ENCODE measurements around the gene TTC12. TPM values are rescaled to one million over a fixed set of nuclear protein-coding genes. Genes with fewer than 3 reads are reported as not detected.

The TTC12 gene
- total RNA-seq, 1 experiment from 2014 or later: 19.4 TPM

DNA sequence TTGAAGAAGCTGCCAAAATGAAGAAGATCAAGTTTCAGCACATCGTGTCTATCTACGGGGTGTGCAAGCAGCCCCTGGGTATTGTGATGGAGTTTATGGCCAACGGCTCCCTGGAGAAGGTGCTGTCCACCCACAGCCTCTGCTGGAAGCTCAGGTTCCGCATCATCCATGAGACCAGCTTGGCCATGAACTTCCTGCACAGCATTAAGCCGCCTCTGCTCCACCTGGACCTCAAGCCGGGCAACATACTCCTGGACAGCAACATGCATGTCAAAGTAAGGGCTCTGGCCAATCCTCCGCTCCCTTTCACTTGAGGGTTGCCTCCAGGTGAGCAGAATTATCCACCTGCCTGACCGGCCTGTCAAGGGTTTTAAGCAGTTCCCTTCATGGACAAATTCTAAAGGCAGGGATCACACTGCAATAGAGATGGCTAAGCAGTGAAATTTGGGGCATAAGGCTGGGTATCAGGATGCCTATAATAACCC, 79.2 kb downstream of the TTC12 start:
- BruUV-seq (replicated peaks): no TSS peak
- intact Hi-C loops (cut with micrococcal nuclease; ENCODE audit: unreplicated experiment): no loop called here
- Histone ChIP-seq H3K4me1 (no peaks in the 10 kb centered on the region), H3K36me3 (ENCODE audit: control insufficient read depth, insufficient read depth, low read length) (no peaks in the 10 kb centered on the region), H3K4me3 (ENCODE audit: low read depth, low read length) (no peak overlapping the region), H3K27me3 (replicated peaks; ENCODE audit: control insufficient read depth, insufficient read depth, low read length) (no peaks in the 10 kb centered on the region; the same call in 1 of the 2 replicates), H3K9me3 (no peaks in the 10 kb centered on the region)
- H3K36me3 Mint-ChIP-seq (ENCODE audit: insufficient read depth, unreplicated experiment): no peaks in the 10 kb centered on the region
- H3K27me3 Mint-ChIP-seq (ENCODE audit: insufficient read depth, unreplicated experiment): no peaks in the 10 kb centered on the region
- H3K9me3 Mint-ChIP-seq (ENCODE audit: unreplicated experiment): no peaks in the 10 kb centered on the region
- POLR2A ChIA-PET: no interaction called here
- H3K4me1 Mint-ChIP-seq (ENCODE audit: low read depth, unreplicated experiment): no peaks in the 10 kb centered on the region
- TF ChIP-seq, protein P1, sequence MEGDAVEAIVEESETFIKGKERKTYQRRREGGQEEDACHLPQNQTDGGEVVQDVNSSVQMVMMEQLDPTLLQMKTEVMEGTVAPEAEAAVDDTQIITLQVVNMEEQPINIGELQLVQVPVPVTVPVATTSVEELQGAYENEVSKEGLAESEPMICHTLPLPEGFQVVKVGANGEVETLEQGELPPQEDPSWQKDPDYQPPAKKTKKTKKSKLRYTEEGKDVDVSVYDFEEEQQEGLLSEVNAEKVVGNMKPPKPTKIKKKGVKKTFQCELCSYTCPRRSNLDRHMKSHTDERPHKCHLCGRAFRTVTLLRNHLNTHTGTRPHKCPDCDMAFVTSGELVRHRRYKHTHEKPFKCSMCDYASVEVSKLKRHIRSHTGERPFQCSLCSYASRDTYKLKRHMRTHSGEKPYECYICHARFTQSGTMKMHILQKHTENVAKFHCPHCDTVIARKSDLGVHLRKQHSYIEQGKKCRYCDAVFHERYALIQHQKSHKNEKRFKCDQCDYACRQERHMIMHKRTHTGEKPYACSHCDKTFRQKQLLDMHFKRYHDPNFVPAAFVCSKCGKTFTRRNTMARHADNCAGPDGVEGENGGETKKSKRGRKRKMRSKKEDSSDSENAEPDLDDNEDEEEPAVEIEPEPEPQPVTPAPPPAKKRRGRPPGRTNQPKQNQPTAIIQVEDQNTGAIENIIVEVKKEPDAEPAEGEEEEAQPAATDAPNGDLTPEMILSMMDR (IDR thresholded peaks at IDR 0.05; ENCODE audit: insufficient read depth in 1 of 2, low read depth in 1 of 2, low read length in 1 of 2, severe bottlenecking in 1 of 2, unreplicated experiment in 1 of 2): no peak
- CTCF ChIA-PET: no interaction called here
- DNase-seq: no peak
- no peak overlapping the region for H3K4me3 Mint-ChIP-seq (ENCODE audit: unreplicated experiment)
- no peak overlapping the region for H3K27ac Mint-ChIP-seq (ENCODE audit: unreplicated experiment)

DNA sequence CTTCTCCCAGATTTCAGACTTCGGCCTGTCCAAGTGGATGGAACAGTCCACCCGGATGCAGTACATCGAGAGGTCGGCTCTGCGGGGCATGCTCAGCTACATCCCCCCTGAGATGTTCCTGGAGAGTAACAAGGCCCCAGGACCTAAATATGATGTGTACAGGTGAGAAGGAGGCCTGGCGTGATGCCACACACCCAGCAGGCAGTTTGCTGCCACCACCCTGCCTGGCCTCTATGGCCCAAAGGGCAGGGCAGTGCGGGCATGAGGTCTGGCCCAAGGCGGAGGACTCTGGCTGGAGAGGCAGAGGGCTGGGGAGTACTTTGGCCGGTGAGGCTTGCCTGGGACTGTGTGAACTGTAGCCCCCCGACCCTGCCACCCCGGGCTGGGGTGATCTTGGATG, 80.5 kb downstream of the TTC12 start:
- Mint-ChIP-seq H3K36me3 (ENCODE audit: insufficient read depth, unreplicated experiment) (no peaks in the 10 kb centered on the region), H3K9me3 (ENCODE audit: unreplicated experiment) (no peaks in the 10 kb centered on the region), H3K27me3 (ENCODE audit: insufficient read depth, unreplicated experiment) (no peaks in the 10 kb centered on the region), H3K4me1 (ENCODE audit: low read depth, unreplicated experiment) (no peaks in the 10 kb centered on the region), H3K4me3 (ENCODE audit: unreplicated experiment) (no peak overlapping the region), H3K27ac (ENCODE audit: unreplicated experiment) (no peak overlapping the region)
- no peak for DNase-seq
- Histone ChIP-seq H3K36me3 (ENCODE audit: control insufficient read depth, insufficient read depth, low read length) (no peaks in the 10 kb centered on the region), H3K4me3 (ENCODE audit: low read depth, low read length) (no peak overlapping the region), H3K27me3 (replicated peaks; ENCODE audit: control insufficient read depth, insufficient read depth, low read length) (no peaks in the 10 kb centered on the region; the same call in 1 of the 2 replicates), H3K9me3 (no peaks in the 10 kb centered on the region), H3K4me1 (no peaks in the 10 kb centered on the region)
- intact Hi-C loops (cut with micrococcal nuclease; ENCODE audit: unreplicated experiment): no loop called here
- POLR2A ChIA-PET: no interaction called here
- CTCF ChIA-PET: no interaction called here
- no TSS peak for BruUV-seq (replicated peaks)
- TF ChIP-seq, protein P1 (IDR thresholded peaks at IDR 0.05; ENCODE audit: insufficient read depth in 1 of 2, low read depth in 1 of 2, low read length in 1 of 2, severe bottlenecking in 1 of 2, unreplicated experiment in 1 of 2): no peak

DNA sequence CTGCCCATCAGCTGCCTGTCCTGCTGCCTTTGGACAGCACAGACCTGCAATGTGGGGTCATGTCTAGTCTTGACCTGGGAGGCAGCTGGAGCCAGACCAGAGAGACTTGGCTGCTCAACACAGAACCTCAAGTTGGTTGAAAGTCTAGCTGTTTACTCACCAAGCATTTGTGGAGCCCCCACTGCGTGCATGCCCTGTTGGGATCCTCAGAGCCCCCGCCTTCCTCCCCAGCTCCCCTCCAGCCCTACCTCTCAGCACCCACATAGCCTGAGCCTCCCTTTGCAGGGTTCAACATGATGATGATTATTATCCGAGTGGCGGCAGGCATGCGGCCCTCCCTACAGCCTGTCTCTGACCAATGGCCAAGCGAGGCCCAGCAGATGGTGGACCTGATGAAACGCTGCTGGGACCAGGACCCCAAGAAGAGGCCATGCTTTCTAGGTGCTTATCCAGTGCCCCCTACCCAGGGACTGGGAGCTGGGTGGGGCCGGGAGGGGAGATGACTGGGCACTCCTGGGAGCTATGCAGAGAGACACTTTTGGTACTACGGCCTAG, 81.5 kb downstream of the TTC12 start:
- POLR2A ChIA-PET: no interaction called here
- Histone ChIP-seq H3K36me3 (ENCODE audit: control insufficient read depth, insufficient read depth, low read length) (no peaks in the 10 kb centered on the region), H3K4me3 (ENCODE audit: low read depth, low read length) (no peak overlapping the region), H3K4me1 (no peaks in the 10 kb centered on the region), H3K27me3 (replicated peaks; ENCODE audit: control insufficient read depth, insufficient read depth, low read length) (no peaks in the 10 kb centered on the region; the same call in 1 of the 2 replicates), H3K9me3 (no peaks in the 10 kb centered on the region)
- CTCF ChIA-PET: no interaction called here
- no peaks in the 10 kb centered on the region for H3K27me3 Mint-ChIP-seq (ENCODE audit: insufficient read depth, unreplicated experiment)
- no peaks in the 10 kb centered on the region for H3K36me3 Mint-ChIP-seq (ENCODE audit: insufficient read depth, unreplicated experiment)
- no peaks in the 10 kb centered on the region for H3K9me3 Mint-ChIP-seq (ENCODE audit: unreplicated experiment)
- H3K4me1 Mint-ChIP-seq (ENCODE audit: low read depth, unreplicated experiment): no peaks in the 10 kb centered on the region
- intact Hi-C loops (cut with micrococcal nuclease; ENCODE audit: unreplicated experiment): no loop called here
- no peak overlapping the region for H3K4me3 Mint-ChIP-seq (ENCODE audit: unreplicated experiment)
- TF ChIP-seq, protein P1 (IDR thresholded peaks at IDR 0.05; ENCODE audit: insufficient read depth in 1 of 2, low read depth in 1 of 2, low read length in 1 of 2, severe bottlenecking in 1 of 2, unreplicated experiment in 1 of 2): no peak
- H3K27ac Mint-ChIP-seq (ENCODE audit: unreplicated experiment): no peak overlapping the region
- DNase-seq: no peak
- BruUV-seq (replicated peaks): no TSS peak
